Measurements from ENCODE around the gene MPV17L.
A peak's percentile ranks its signal among the peaks of the same experiment; 100 is the strongest.
"Not testable (repeated sequence)": the region's sequence is repeated elsewhere in the genome, so short reads cannot be mapped to it uniquely, and the experiment has no call there.

MPV17L gene

DNA sequence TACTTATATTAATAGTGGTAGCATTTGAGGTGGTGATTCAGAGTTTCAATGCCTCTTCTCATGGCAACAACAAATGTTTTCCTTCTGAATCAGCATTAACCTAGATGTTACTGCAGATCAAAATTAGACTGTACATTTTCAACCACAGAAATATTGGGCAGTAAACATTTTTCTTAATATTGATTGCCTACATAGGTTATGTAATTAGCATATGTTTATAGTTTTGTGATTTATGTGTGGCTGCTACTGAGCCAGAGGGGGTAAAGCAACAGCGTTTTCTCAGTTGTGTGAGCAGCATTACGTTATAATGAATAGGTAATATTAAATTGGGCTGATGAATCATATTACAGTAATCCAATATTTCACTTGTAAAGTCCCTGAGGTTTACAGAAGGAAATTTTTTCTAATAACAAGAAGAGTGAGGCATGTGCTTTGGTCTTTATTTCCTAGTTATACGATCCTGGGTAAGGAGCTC is 20.0 kb downstream of the MPV17L start:
- DNase-seq, result no peak

DNA sequence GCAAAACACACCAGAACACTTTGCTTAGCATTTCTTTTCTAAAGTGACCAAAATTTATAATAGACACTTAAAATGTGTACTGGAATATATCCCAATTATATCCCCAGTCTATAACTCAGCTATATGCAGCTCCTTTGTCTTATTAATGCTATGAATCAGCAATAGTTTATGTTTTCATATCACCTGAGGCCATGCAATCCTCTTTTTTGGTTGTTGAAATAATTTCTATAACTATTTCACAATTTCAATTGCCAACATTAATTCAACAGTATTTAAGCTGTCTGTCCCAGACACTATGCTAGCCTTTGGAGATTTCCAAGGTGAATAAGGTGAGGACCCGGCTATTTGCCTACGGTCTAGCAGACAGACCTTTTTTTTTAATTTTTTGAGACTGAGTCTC is 21.6 kb downstream of the MPV17L start:
- no peak for DNase-seq

DNA sequence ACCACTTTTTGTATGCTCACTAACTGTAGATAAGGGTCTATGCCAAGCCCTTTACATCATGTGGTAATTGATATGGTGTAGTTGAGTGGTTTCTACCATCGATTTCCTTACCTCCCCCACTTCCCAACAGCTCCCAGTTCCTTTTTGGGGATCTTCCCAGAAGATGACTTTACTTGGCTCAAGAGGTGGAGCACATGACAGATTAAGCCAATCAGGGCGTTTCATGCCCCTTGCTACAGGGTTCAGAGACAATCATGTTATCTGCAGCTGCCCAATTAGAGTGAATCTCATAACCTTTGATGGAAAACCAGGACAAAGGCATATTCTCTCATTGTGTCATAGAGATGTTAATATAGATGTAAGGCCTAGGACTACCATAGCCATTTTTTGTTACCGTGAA is 22.7 kb downstream of the MPV17L start:
- no peak for DNase-seq

- not testable (repeated sequence) for DNase-seq
Observed at GRCh38 chr16:15421696-15422095, 26.1 kb downstream of the MPV17L start.

DNA sequence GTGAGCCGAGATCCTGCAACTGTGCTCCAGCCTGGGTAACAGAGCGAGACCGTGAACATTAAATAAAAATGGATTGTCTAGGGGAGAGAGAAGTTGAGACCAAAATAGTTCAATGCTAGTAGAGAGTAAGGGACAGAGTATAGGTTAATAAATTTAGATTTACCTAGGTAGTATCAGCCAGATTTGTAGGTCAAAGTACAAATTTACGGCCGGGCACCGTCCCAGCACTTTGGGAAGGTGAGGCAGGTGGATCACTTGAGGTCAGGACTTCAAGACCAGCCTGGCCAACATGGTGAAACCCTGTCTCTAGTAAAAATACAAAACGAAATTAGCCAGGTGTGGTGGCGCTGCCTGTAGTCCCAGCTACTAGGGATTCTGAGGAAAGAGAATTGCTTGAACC is 26.7 kb downstream of the MPV17L start:
- DNase-seq, result no peak

- DNase-seq, result no peak
Observed at GRCh38 chr16:15425861-15426260, 30.3 kb downstream of the MPV17L start.

GRCh38 chr16:15426796-15427195 is 31.2 kb downstream of the MPV17L start:
- no peak for DNase-seq

GRCh38 chr16:15427648-15428239 is 32.2 kb downstream of the MPV17L start:
- peak; percentile 58 for DNase-seq

- DNase-seq, result not testable (repeated sequence)
Observed at GRCh38 chr16:15430884-15431283, 35.3 kb downstream of the MPV17L start.

DNA sequence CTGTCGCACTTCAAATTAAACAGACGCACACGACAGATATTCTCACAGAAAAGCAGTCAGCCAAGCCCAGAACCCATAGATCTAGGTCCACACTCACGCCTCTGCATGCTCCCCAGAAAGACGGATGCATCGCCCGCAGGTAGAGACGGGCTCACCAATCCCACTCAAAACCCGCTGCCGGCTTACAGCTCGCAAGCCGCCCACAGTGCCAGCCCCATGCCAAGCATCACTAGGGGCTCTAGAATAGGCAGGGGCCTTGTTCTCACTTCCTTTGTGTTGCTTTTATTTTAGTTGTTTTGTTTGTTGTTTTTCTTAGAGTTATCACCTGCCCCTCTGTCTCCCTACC is 38.5 kb downstream of the MPV17L start:
- DNase-seq, result no peak

DNA sequence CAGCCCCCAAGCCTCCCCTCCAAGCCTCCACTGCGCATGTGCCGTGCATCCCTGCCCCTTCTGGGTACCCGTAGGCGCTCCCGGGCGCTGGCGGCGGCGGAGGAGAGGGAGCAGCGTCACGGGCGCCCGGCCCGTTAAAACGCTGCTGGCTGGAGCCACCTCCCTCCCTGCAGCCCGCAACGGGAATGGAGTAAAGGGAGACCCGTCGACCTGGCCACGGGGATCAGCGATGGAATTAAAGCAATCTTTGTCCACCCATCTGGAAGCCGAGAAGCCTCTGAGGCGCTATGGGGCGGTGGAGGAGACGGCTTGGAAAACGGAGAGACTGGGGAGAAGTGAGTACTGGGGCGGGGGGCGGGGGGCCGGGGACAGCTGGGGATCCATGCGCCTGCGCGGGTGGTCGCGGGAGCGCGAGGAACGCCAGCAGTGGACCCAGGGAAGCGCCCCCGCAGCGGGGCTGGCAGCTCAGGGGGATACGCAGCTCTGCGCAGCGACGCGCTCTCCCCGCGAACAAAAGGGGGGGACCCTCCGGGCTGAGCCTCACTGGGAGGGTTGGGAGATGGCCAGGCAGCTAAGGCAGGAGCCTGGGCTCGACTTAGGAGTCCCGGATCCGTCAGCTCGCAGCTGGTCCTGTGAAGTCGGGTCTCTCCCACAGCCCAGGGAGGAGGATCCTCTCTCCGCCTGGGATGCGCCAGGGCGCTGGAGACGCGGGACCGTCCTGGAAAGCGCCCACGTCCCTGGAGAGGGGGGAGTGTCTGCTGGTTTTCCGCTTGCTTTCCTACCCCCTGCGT is 39.1 kb downstream of the MPV17L start, which contains the start of gene BMERB1:
Gene BMERB1, plus strand, starts transcription at position 164 of the 791 bp plus-strand sequence. Its CDS starts 66 bp downstream, at position 230.
- peak; percentile 93 for DNase-seq

GRCh38 chr16:15435216-15435864 is 39.8 kb downstream of the MPV17L start:
- DNase-seq, result peak; percentile 57

GRCh38 chr16:15439102-15439501 is 43.5 kb downstream of the MPV17L start:
- no peak for DNase-seq

DNA sequence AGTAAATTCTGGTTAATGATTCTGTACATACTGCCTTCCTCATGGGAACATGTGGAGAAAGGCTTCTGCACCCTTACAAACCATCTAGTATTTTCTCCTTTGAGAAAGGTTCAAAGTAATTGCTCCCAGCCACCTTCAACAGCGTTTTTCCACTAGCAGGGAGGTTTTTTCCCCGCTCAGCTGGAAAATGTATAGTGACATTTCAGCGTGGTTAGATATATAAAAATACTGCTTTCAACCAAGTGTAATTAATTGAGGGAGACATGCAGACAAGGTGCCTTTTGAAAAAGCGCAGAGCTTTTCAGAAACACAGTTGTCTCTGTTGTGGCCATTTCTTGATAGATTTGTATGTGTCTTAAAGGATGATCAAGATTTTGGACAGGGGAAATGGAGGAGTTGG is 44.0 kb downstream of the MPV17L start:
- peak; percentile 87 for DNase-seq

DNA sequence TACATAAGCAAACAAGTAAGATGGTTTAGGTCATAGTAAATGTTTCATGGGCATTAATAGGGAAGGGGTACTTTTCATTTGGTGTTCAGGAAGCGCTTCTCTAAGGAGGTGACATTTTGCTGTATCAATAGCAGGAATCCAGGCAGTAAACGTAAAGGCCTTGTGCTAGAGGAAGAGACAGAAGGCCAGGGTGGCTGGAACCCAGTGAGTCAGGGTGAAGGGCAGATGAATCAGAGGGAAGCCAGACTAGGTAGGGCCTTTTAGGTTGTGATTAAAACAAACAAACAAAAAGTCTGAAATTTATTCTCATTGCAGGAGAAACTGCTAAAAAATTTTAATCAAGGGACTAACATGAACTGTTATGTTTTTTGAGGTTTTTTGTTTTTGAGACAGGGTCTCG is 45.3 kb downstream of the MPV17L start:
- DNase-seq, result no peak

DNA sequence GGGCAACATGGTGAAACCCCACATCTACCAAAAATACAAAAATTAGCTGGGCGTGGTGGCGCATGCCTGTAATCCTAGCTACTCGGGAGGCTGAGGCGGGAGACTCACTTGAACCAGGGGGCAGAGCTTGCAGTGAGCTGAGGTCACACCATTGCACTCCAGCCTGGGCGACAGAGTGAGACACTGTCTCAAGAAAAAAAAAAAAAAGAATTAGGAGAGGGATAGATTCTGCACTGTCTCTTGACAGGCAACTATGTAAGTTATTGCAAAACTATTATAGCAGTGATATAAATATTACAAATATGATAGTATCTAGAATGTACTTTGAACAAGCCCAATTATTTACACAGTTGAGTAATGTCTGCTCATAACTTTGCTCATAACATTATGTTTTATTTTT is 46.6 kb downstream of the MPV17L start:
- DNase-seq, result not testable (repeated sequence)

GRCh38 chr16:15443753-15444152 is 48.2 kb downstream of the MPV17L start:
- DNase-seq, result no peak

DNA sequence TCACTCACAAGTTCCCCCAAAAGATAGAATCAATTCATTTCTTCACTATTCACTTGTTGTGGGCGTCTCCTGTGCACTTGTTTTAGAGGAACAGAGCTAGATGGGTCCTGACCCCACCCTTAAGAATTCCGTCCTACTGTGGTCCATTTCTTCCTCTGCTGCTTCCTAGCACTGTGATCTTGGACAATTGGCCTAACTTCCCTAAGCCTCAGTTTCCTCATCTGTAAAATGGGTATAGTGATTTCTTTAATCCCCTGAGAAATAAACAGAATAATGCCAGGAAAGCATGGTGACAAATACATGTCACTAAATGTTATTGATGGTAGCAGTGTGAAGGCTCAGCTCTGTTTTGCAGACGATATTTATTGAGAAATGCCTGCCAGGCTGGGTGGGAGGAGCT is 48.7 kb downstream of the MPV17L start:
- no peak for DNase-seq

DNA sequence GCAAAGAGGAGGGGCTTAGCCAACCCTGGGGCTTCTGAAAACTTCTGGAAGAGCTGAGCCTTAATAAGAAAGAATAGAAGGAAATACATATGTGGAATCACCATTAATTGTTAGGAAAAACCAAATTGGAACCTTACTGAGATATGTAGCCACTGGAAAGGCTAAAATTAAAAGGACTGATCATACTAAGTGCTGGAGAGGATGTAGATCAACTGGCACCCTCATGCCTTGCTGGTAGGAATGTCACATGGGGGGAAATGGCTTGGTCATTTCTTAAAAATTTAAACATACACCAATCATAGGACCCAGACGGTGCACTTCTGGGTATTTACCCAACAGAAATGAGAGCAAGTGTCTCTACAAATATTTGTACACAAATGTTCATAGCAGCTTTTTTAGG is 49.9 kb downstream of the MPV17L start:
- DNase-seq, result no peak

DNA sequence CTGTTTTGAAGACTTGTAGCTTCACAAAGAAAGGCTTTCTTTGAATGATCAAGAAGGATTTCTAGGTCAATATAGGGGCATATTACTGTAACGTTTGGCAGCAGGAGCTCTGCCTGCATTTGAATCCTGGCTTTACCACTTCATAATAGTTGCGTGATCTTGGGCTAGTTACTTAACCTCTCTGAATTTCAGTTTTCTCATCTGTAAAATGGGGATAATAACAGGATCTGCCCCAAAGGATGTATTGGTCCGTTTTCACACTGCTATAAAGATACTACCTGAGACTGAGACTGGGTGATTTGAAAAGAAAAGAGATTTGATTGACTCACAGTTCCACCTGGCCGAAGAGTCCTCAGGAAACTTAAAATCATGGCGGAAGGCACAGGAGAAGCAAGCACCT is 51.3 kb downstream of the MPV17L start:
- DNase-seq, result no peak

GRCh38 chr16:15450624-15451023 is 55.1 kb downstream of the MPV17L start:
- DNase-seq, result no peak

DNA sequence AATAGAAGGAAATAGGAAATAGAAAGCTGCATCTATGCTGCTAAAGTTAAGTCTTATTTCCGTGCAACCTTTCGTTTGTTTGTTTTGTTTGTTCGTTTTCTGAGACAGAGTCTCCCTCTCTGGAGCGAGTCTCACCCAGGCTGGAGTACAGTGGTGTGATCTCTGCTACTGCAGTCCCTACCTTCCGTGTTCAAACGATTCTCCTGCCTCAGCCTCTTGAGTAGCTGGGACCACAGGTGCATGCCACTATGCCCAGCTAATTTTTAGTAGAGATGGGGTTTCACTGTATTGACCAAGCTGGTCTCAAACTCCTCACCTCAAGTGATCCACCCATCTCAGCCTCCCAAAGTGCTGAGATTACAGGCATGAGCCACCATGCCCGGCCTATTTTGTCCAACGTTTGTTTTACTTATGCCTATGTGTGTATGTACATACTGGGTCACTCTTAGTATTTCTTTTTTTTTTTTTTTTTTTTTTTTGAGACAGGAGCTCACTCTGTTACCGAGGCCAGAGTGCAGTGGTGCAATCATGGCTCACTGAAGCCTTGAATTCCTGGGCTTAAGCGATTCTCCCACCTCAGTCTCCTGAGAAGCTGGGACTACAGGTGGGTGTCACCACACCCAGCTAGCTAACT is 55.7 kb downstream of the MPV17L start:
- no peak for DNase-seq

DNA sequence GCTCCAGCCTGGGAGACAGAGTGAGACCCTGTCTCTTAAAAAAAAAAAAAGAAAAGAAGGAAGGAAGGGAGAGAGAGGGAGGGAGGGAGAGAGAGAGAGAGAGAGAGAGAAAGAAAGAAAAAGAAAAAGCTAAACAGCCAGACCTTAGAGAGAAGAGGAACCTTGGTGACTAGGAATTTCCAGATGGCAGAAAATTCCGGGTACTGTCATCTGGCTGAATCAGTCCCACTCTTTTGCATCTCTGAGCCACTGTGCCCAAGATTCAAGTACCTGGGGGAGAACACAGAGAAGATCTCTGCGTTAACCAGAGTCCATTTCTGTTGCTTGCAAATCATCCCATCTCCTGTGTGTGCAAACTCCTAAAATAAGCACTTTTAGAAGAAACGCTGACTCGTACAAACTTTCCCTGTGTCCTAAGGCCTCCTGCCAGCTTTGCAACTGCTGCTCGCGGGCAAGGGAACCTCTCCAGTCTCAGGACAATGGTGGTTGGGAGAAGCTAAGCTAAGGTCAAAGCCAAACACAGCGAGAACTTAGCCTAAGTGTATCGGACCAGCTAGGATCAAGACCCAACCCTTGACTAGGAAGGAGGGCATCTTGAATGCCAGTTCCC is 56.8 kb downstream of the MPV17L start:
- no peak for DNase-seq

Data from retina (tissue), 1 donor.